ENCODE results near the gene CTSO. TPM values are rescaled to one million over a fixed set of nuclear protein-coding genes. Genes with fewer than 3 reads are reported as not detected.

CTSO gene
- total RNA-seq (2022): 7.3 and 9.1 TPM in 2 replicates
- Bru-seq, nascent RNA: percentile 54 among the genes with signal in this experiment
- BruChase-seq, experiment 1, labeled RNA remaining after a 6-hour chase: percentile 58 among the genes with signal in this experiment
- percentile 47 among the genes with signal in this experiment for BruChase-seq, experiment 2, labeled RNA remaining after a 2-hour chase
- long read RNA-seq, transcript CTSO-201 (8 exons, 2,954 nt): major isoform, 22 of 24 reads
- long read RNA-seq, partial matches to known transcripts: 0 of 24 reads
- long read RNA-seq, other reads (novel, unspliced or antisense): 2 of 24 reads

- TF ChIP-seq CTCF (IDR thresholded peaks at IDR 0.05; ENCODE audit: unreplicated experiment): peak; percentile 24
- peak within 1 kb of the TSS; percentile 98 for H3K4me3 Mint-ChIP-seq (ENCODE audit: low read depth, unreplicated experiment)
- TSS peak; percentile 43 for BruUV-seq (replicated peaks)
- peak within 1 kb of the TSS; percentile 100 for H3K27ac Mint-ChIP-seq (ENCODE audit: unreplicated experiment)
- peaks cover 8% of the 10 kb centered on the region for H3K4me1 Mint-ChIP-seq (ENCODE audit: low read depth, unreplicated experiment)
- H3K36me3 Mint-ChIP-seq (ENCODE audit: insufficient read depth, unreplicated experiment): peaks cover 11% of the 10 kb centered on the region
- no peaks in the 10 kb centered on the region for H3K27me3 Mint-ChIP-seq (ENCODE audit: unreplicated experiment)
- intact Hi-C loops (cut with micrococcal nuclease; ENCODE audit: unreplicated experiment): loop anchor here (1.0 to 2.0 kb wide), 2 partner anchors 144 to 549 kb away; no protein-coding TSS in a partner anchor
- H3K9me3 Mint-ChIP-seq (ENCODE audit: low read depth, unreplicated experiment): no peaks in the 10 kb centered on the region
- CTCF ChIA-PET: interaction anchor here (0.7 to 2.3 kb wide), 7 partner anchors 10 to 550 kb away, joined by 3 to 20 read pairs (median 4); no protein-coding TSS in a partner anchor
- peak; percentile 70 for DNase-seq
Measured at GRCh38 chr4:155953151-155954117, at the start of gene CTSO. TSS of gene CTSO (minus strand) at chr4:155953866. CDS start at chr4:155953847, 19 bp downstream.

- H3K27me3 Mint-ChIP-seq (ENCODE audit: unreplicated experiment): no peaks in the 10 kb centered on the region
- no peak overlapping the region for H3K27ac Mint-ChIP-seq (ENCODE audit: unreplicated experiment)
- TF ChIP-seq CTCF (IDR thresholded peaks at IDR 0.05; ENCODE audit: unreplicated experiment): no peak
- no peak overlapping the region for H3K4me3 Mint-ChIP-seq (ENCODE audit: low read depth, unreplicated experiment)
- H3K4me1 Mint-ChIP-seq (ENCODE audit: low read depth, unreplicated experiment): no peaks in the 10 kb centered on the region
- DNase-seq: no peak
- CTCF ChIA-PET: no interaction called here
- no peaks in the 10 kb centered on the region for H3K36me3 Mint-ChIP-seq (ENCODE audit: insufficient read depth, unreplicated experiment)
- intact Hi-C loops (cut with micrococcal nuclease; ENCODE audit: unreplicated experiment): no loop called here
- no TSS peak for BruUV-seq (replicated peaks)
- H3K9me3 Mint-ChIP-seq (ENCODE audit: low read depth, unreplicated experiment): no peaks in the 10 kb centered on the region
Measured at GRCh38 chr4:156000491-156000890, 46.8 kb upstream of the CTSO start.

- no peaks in the 10 kb centered on the region for H3K4me1 Mint-ChIP-seq (ENCODE audit: low read depth, unreplicated experiment)
- CTCF ChIA-PET: interaction anchor here (0.7 kb wide), 1 partner anchor 542 kb away, joined by 3 read pairs; no protein-coding TSS in a partner anchor
- no peak for DNase-seq
- H3K27me3 Mint-ChIP-seq (ENCODE audit: unreplicated experiment): no peaks in the 10 kb centered on the region
- H3K9me3 Mint-ChIP-seq (ENCODE audit: low read depth, unreplicated experiment): no peaks in the 10 kb centered on the region
- H3K4me3 Mint-ChIP-seq (ENCODE audit: low read depth, unreplicated experiment): no peak overlapping the region
- no TSS peak for BruUV-seq (replicated peaks)
- TF ChIP-seq CTCF (IDR thresholded peaks at IDR 0.05; ENCODE audit: unreplicated experiment): no peak
- intact Hi-C loops (cut with micrococcal nuclease; ENCODE audit: unreplicated experiment): no loop called here
- H3K27ac Mint-ChIP-seq (ENCODE audit: unreplicated experiment): no peak overlapping the region
- H3K36me3 Mint-ChIP-seq (ENCODE audit: insufficient read depth, unreplicated experiment): no peaks in the 10 kb centered on the region
Measured at GRCh38 chr4:155999725-156000124, 46.1 kb upstream of the CTSO start.

- Mint-ChIP-seq H3K36me3 (ENCODE audit: insufficient read depth, unreplicated experiment) (no peaks in the 10 kb centered on the region), H3K27me3 (ENCODE audit: unreplicated experiment) (no peaks in the 10 kb centered on the region), H3K27ac (ENCODE audit: unreplicated experiment) (no peak overlapping the region), H3K9me3 (ENCODE audit: low read depth, unreplicated experiment) (no peaks in the 10 kb centered on the region), H3K4me3 (ENCODE audit: low read depth, unreplicated experiment) (no peak overlapping the region), H3K4me1 (ENCODE audit: low read depth, unreplicated experiment) (no peaks in the 10 kb centered on the region)
- CTCF ChIA-PET: no interaction called here
- intact Hi-C loops (cut with micrococcal nuclease; ENCODE audit: unreplicated experiment): no loop called here
- no peak for DNase-seq
- no TSS peak for BruUV-seq (replicated peaks)
- no peak for TF ChIP-seq CTCF (IDR thresholded peaks at IDR 0.05; ENCODE audit: unreplicated experiment)
Measured at GRCh38 chr4:155995069-155995468, 41.4 kb upstream of the CTSO start.

All from Calu3 (cell line).